Measurements from ENCODE around the gene SLC8A2. TPM values are rescaled to one million over a fixed set of nuclear protein-coding genes. Genes with fewer than 3 reads are reported as not detected.

The SLC8A2 gene
- total and polyA plus RNA-seq, 2 of the 8 experiments (the other 6 are each of a cell fraction or from before 2014, with no cell fraction given): 7.3 to 12.4 TPM

GRCh38 chr19:47406711-47407416, 64.8 kb downstream of the SLC8A2 start:
- Histone ChIP-seq H3K23me2 (ENCODE audit: low read depth, low read length) (peaks cover 9% of the 10 kb centered on the region), H3K4me3 (ENCODE audit: extremely low read depth in 1 of 4, insufficient read depth in 2 of 4, low read depth in 3 of 4, low read length in 4 of 4) (peak overlapping the region; percentile 17 to 68 (median 48); a peak in 7 of 8 replicates)
- POLR2A ChIA-PET (ENCODE audit: partially characterized antibody): interaction anchor here (1.0 to 1.7 kb wide), 6 partner anchors 9 to 84 kb away, joined by 3 to 5 read pairs (median 4); partner anchors contain the start of gene MEIS3

More at GRCh38 chr19:47406711-47407416, 64.8 kb downstream of the SLC8A2 start:
- Histone ChIP-seq H2BK20ac (ENCODE audit: low read length) (no peak overlapping the region), H3K56ac (replicated peaks; ENCODE audit: insufficient read length, low read depth, low read length) (no peak overlapping the region), H3K9ac (replicated peaks in 1 of 4; ENCODE audit: extremely low read depth in 1 of 4, low read depth in 3 of 4, low read length in 3 of 4) (no peak overlapping the region), H3K9me3 (ENCODE audit: insufficient read depth in 2 of 2, low read depth in 1 of 2, low read length in 1 of 2) (no peaks in the 10 kb centered on the region), H3K79me1 (ENCODE audit: low read depth, low read length) (no peaks in the 10 kb centered on the region; the same call in 1 of the 2 replicates), H2BK12ac (ENCODE audit: low read depth, low read length) (no peak overlapping the region), H3K18ac (ENCODE audit: extremely low read depth, low read length) (no peak overlapping the region), H3K36me3 (ENCODE audit: control insufficient read depth in 2 of 4, insufficient read depth in 4 of 4, low read length in 3 of 4) (no peaks in the 10 kb centered on the region), H3K27ac (ENCODE audit: low read depth, low read length) (no peak overlapping the region), H3K4me2 (ENCODE audit: insufficient read depth in 1 of 2, low read depth in 2 of 2, low read length in 2 of 2) (peak overlapping the region; percentile 72 to 87), H2BK5ac (ENCODE audit: low read depth, low read length) (no peak overlapping the region), H3K14ac (ENCODE audit: insufficient read length) (no peak overlapping the region), H3K23ac (ENCODE audit: insufficient read length) (no peak overlapping the region), H3K4ac (replicated peaks; ENCODE audit: insufficient read length, low read depth, low read length) (no peak overlapping the region), H4K5ac (ENCODE audit: insufficient read length, low read depth, low read length) (no peak overlapping the region), H2BK15ac (ENCODE audit: low read length) (no peak overlapping the region), H4K20me1 (replicated peaks in 1 of 2; ENCODE audit: control insufficient read depth in 1 of 2, insufficient read depth in 2 of 2, low read length in 2 of 2) (peaks cover 0 to 4% of the 10 kb centered on the region in 2 experiments), H4K8ac (ENCODE audit: extremely low read depth, insufficient read depth, low read length) (no peak overlapping the region), H3K27me3 (replicated peaks in 1 of 4; ENCODE audit: control insufficient read depth in 3 of 4, extremely low read depth in 1 of 4, insufficient read depth in 3 of 4, low read length in 3 of 4) (no peaks in the 10 kb centered on the region), H2AK5ac (ENCODE audit: low read depth, low read length) (no peak overlapping the region), H2BK120ac (replicated peaks; ENCODE audit: low read depth, low read length) (no peak overlapping the region), H3K4me1 (replicated peaks in 1 of 4; ENCODE audit: control insufficient read depth in 3 of 4, insufficient read depth in 4 of 4, low read length in 3 of 4) (peaks cover 0 to 5% (median 4%) of the 10 kb centered on the region in 4 experiments; a peak in 4 of 7 replicates), H3K79me2 (ENCODE audit: control insufficient read depth in 1 of 2, insufficient read depth in 2 of 2, low read length in 2 of 2) (no peaks in the 10 kb centered on the region), H4K91ac (replicated peaks; ENCODE audit: insufficient read length, low read length) (no peak overlapping the region), H2AFZ (ENCODE audit: low read length) (no peak overlapping the region)
- TF ChIP-seq SIN3A (conservative IDR thresholded peaks at IDR 0.05 in 1 of 2, IDR thresholded peaks at IDR 0.05 in 1 of 2; ENCODE audit: low read depth in 1 of 2, low read length in 2 of 2): peak; percentile 89 to 96; a peak in 3 of 4 replicates
- TF ChIP-seq, protein P1, sequence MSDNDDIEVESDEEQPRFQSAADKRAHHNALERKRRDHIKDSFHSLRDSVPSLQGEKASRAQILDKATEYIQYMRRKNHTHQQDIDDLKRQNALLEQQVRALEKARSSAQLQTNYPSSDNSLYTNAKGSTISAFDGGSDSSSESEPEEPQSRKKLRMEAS (IDR thresholded peaks at IDR 0.05): peak; percentile 53; the same call in 1 of the 2 replicates
- peak; percentile 79; the same call in 1 of the 2 replicates for TF ChIP-seq GABPA (IDR thresholded peaks at IDR 0.05; ENCODE audit: borderline replicate concordance, insufficient read depth, low read length)
- peak in 1 of 2 experiments; percentile 73; a peak in 1 of 4 replicates for TF ChIP-seq HDAC2 (IDR thresholded peaks at IDR 0.05; ENCODE audit: borderline replicate concordance in 1 of 2, low read depth in 2 of 2, low read length in 2 of 2)
- no peak for TF ChIP-seq EGR1 (IDR thresholded peaks at IDR 0.05; ENCODE audit: borderline replicate concordance, low read depth, low read length)
- peak; percentile 32 for TF ChIP-seq ASH2L (IDR thresholded peaks at IDR 0.05; ENCODE audit: low read length)
- no peak for TF ChIP-seq TCF12 (IDR thresholded peaks at IDR 0.05; ENCODE audit: low read depth, low read length)
- FAIRE-seq: no peak
- CTCF ChIA-PET (ENCODE audit: partially characterized antibody): interaction anchor here (0.6 to 1.0 kb wide), 2 partner anchors 86 to 361 kb away, joined by 3 to 4 read pairs; no protein-coding TSS in a partner anchor
- DNase-seq (ENCODE audit: low read depth in 1 of 2, low spot score in 2 of 2): peak in 1 of 2 experiments; percentile 88
- WGBS, 2 experiments (ENCODE audit: extremely low coverage in 1 of 2, insufficient coverage in 1 of 2, insufficient read length in 1 of 2, insufficient replicate concordance in 2 of 2, low coverage in 1 of 2, low lambda C conversion rate in 2 of 2, missing lambda C conversion rate in 1 of 2): 4% methylated on average over 43 of the region's 47 CpGs; no CpG with 5 or more reads in 1 of the 2 experiments
